Suprapubic skin (tissue), 4 donors: ENCODE data around the gene THTPA.

Experiments used
- CTCF ChIP-seq, 2 donors: fragments of 200-600 bp in 1 of 2; fragments of 450-650 bp in 1 of 2; sonication (generic) in 1 of 2; IDR thresholded peaks; one replicate each; pipeline ENCODE4 v1.5.1; 2016 to 2019; ENCODE audit warnings: antibody characterized with exemption in 2 of 2, mild to moderate bottlenecking in 1 of 2, moderate library complexity in 1 of 2
- EP300 ChIP-seq: sonication (generic); formaldehyde crosslinking; IDR thresholded peaks from one replicate; pipeline ENCODE4 v1.6.1; 2017; ENCODE audit warnings: antibody characterized with exemption
- POLR2AphosphoS5 ChIP-seq, 3 donors: sonication (generic); formaldehyde crosslinking; IDR thresholded peaks; one replicate each; pipeline ENCODE4 v1.6.1; 2017; ENCODE audit warnings: antibody characterized with exemption in 3 of 3

GRCh38 chr14:23532658-23533057 is 23.4 kb upstream of the THTPA start:
- no peak for TF ChIP-seq POLR2AphosphoS5 (IDR thresholded peaks at IDR 0.05)
- no peak for TF ChIP-seq CTCF (IDR thresholded peaks at IDR 0.05)
- TF ChIP-seq EP300, result no peak
